ENCODE measurements around the gene NOSIP. TPM values are rescaled to one million over a fixed set of nuclear protein-coding genes. Genes with fewer than 3 reads are reported as not detected.
A peak's percentile ranks its signal among the peaks of the same experiment; 100 is the strongest.

NOSIP gene
- total RNA-seq, 1 donor from 2014 or later: 83.8 TPM

DNA sequence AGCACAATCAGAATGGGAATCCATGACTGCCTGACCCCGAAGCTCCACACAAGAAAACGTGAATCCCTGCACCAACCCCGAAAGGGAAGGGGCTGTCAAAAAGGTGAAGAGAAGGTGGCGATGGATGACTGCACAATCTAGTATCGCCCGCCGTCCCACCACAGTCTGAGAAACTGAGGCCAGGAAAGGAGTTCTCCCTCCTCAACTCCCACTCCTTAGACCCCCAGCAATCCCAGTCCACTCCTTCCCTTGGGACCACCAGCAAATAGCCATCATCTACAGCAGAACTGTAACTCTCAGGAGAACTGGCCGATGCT is 451 bp downstream of the NOSIP start:
- H4K20me1 ChIP-seq (ENCODE audit: insufficient read depth, low read length): peaks cover 22% of the 10 kb centered on the region
- TF ChIP-seq, protein P1, sequence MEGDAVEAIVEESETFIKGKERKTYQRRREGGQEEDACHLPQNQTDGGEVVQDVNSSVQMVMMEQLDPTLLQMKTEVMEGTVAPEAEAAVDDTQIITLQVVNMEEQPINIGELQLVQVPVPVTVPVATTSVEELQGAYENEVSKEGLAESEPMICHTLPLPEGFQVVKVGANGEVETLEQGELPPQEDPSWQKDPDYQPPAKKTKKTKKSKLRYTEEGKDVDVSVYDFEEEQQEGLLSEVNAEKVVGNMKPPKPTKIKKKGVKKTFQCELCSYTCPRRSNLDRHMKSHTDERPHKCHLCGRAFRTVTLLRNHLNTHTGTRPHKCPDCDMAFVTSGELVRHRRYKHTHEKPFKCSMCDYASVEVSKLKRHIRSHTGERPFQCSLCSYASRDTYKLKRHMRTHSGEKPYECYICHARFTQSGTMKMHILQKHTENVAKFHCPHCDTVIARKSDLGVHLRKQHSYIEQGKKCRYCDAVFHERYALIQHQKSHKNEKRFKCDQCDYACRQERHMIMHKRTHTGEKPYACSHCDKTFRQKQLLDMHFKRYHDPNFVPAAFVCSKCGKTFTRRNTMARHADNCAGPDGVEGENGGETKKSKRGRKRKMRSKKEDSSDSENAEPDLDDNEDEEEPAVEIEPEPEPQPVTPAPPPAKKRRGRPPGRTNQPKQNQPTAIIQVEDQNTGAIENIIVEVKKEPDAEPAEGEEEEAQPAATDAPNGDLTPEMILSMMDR (IDR thresholded peaks at IDR 0.05; ENCODE audit: insufficient read depth, low read depth, low read length): no peak
- no peak for TF ChIP-seq EZH2 (IDR thresholded peaks at IDR 0.05; ENCODE audit: insufficient read depth, low read length)
- DNase-seq (ENCODE audit: low read depth) (no peak), FAIRE-seq (no peak)
- peaks cover 7% of the 10 kb centered on the region for H3K4me1 ChIP-seq (ENCODE audit: insufficient read depth, low read length)
- H3K4me3 Mint-ChIP-seq (ENCODE audit: unreplicated experiment): peak overlapping the region; percentile 97
- H3K79me2 ChIP-seq (ENCODE audit: insufficient read depth, low read length): peaks cover 49% of the 10 kb centered on the region
- peak overlapping the region; percentile 92 for H3K4me2 ChIP-seq (ENCODE audit: low read length)
- peak overlapping the region; percentile 47 for H3K27ac ChIP-seq (ENCODE audit: low read depth, low read length)
- H3K9me3 Mint-ChIP-seq (ENCODE audit: unreplicated experiment): no peaks in the 10 kb centered on the region
- peak overlapping the region; percentile 97 for H3K4me3 ChIP-seq (ENCODE audit: insufficient read depth, low read depth, low read length)
- H2AFZ ChIP-seq (ENCODE audit: low read depth, low read length): peak overlapping the region; percentile 68
- H3K9ac ChIP-seq (ENCODE audit: low read length): peak overlapping the region; percentile 95
- H3K4me1 Mint-ChIP-seq (ENCODE audit: low read depth, unreplicated experiment): peaks cover 7% of the 10 kb centered on the region
- no peaks in the 10 kb centered on the region for H3K9me3 ChIP-seq (ENCODE audit: insufficient read depth, low read depth, low read length)
- H3K27ac Mint-ChIP-seq (ENCODE audit: unreplicated experiment): peak overlapping the region; percentile 95
- no peaks in the 10 kb centered on the region for H3K36me3 Mint-ChIP-seq (ENCODE audit: low read depth, unreplicated experiment)
- no peaks in the 10 kb centered on the region for H3K27me3 Mint-ChIP-seq (ENCODE audit: low read depth, unreplicated experiment)
- H3K27me3 ChIP-seq (ENCODE audit: insufficient read depth, low read length): no peaks in the 10 kb centered on the region
- H3K36me3 ChIP-seq (ENCODE audit: insufficient read depth, low read length): peaks cover 4% of the 10 kb centered on the region

DNA sequence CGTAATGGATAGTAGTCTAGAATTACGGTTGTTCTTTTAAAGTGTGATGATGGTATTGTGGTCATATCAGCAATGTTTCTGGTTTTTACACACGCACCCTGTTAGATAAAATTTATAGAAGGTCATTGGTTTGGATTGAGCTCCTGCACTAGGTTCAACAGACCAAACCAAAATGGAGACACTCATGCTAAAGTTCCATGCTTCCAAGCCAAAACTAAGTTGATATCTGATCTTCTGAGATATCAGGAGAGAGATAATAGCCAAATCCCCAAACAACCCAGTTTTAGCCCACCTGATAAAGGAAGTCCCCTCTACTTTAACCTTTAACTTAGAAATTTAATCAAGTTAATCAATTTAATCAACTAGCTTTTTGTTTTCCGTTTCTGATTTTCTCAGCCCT is 1.2 kb downstream of the NOSIP start:
- Histone ChIP-seq H3K9ac (ENCODE audit: low read length) (peak overlapping the region; percentile 95), H4K20me1 (ENCODE audit: insufficient read depth, low read length) (peaks cover 25% of the 10 kb centered on the region), H3K36me3 (ENCODE audit: insufficient read depth, low read length) (peaks cover 7% of the 10 kb centered on the region), H3K4me3 (ENCODE audit: insufficient read depth, low read depth, low read length) (peak overlapping the region; percentile 97), H2AFZ (ENCODE audit: low read depth, low read length) (no peak overlapping the region), H3K79me2 (ENCODE audit: insufficient read depth, low read length) (peaks cover 53% of the 10 kb centered on the region), H3K27me3 (ENCODE audit: insufficient read depth, low read length) (no peaks in the 10 kb centered on the region), H3K9me3 (ENCODE audit: insufficient read depth, low read depth, low read length) (no peaks in the 10 kb centered on the region), H3K27ac (ENCODE audit: low read depth, low read length) (no peak overlapping the region), H3K4me1 (ENCODE audit: insufficient read depth, low read length) (peaks cover 7% of the 10 kb centered on the region), H3K4me2 (ENCODE audit: low read length) (peak overlapping the region; percentile 92)
- no peaks in the 10 kb centered on the region for H3K36me3 Mint-ChIP-seq (ENCODE audit: low read depth, unreplicated experiment)
- H3K9me3 Mint-ChIP-seq (ENCODE audit: unreplicated experiment): no peaks in the 10 kb centered on the region
- H3K4me3 Mint-ChIP-seq (ENCODE audit: unreplicated experiment): peak overlapping the region; percentile 97
- TF ChIP-seq, protein P1 (IDR thresholded peaks at IDR 0.05; ENCODE audit: insufficient read depth, low read depth, low read length): no peak
- no peak for TF ChIP-seq EZH2 (IDR thresholded peaks at IDR 0.05; ENCODE audit: insufficient read depth, low read length)
- DNase-seq (ENCODE audit: low read depth): no peak
- no peaks in the 10 kb centered on the region for H3K27me3 Mint-ChIP-seq (ENCODE audit: low read depth, unreplicated experiment)
- H3K4me1 Mint-ChIP-seq (ENCODE audit: low read depth, unreplicated experiment): peaks cover 7% of the 10 kb centered on the region
- no peak overlapping the region for H3K27ac Mint-ChIP-seq (ENCODE audit: unreplicated experiment)
- no peak for FAIRE-seq

DNA sequence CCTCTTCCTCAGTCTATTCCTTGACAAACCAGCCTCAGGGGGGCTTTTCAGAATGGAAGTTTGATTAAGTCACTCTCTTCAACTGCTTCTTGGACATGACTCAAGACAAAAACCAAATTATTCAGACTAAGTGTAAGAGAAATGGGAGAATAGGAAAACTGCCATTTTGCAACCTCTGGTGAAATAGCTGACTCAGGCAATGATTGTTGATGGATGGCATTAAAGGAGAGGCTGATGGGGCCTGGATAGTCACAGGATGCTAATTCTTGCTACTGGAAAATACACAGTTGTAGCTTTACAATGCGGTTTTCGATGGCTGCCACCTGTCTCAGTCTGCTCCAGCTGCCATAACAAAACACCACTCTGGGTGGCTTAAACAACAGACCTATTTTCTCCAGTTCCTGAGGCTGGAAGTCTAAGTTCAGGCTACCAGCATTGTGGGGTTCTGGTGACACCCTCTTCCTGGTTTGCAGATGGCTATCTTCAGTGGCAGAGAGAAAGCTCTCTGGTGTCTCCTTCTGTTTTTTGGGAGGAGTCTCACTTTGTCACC is 6.1 kb downstream of the NOSIP start:
- Mint-ChIP-seq H3K4me3 (ENCODE audit: unreplicated experiment) (no peak overlapping the region), H3K4me1 (ENCODE audit: low read depth, unreplicated experiment) (peaks cover 7% of the 10 kb centered on the region), H3K9me3 (ENCODE audit: unreplicated experiment) (no peaks in the 10 kb centered on the region), H3K27ac (ENCODE audit: unreplicated experiment) (no peak overlapping the region), H3K36me3 (ENCODE audit: low read depth, unreplicated experiment) (peaks cover 3% of the 10 kb centered on the region), H3K27me3 (ENCODE audit: low read depth, unreplicated experiment) (no peaks in the 10 kb centered on the region)
- H3K79me2 ChIP-seq (ENCODE audit: insufficient read depth, low read length): peaks cover 76% of the 10 kb centered on the region
- FAIRE-seq (no peak), DNase-seq (ENCODE audit: low read depth) (no peak)
- peaks cover 44% of the 10 kb centered on the region for H4K20me1 ChIP-seq (ENCODE audit: insufficient read depth, low read length)
- H3K9me3 ChIP-seq (ENCODE audit: insufficient read depth, low read depth, low read length): no peaks in the 10 kb centered on the region
- peaks cover 4% of the 10 kb centered on the region for H3K4me1 ChIP-seq (ENCODE audit: insufficient read depth, low read length)
- peaks cover 9% of the 10 kb centered on the region for H3K36me3 ChIP-seq (ENCODE audit: insufficient read depth, low read length)
- H3K4me2 ChIP-seq (ENCODE audit: low read length): no peak overlapping the region
- H3K27me3 ChIP-seq (ENCODE audit: insufficient read depth, low read length): no peaks in the 10 kb centered on the region
- no peak overlapping the region for H3K4me3 ChIP-seq (ENCODE audit: insufficient read depth, low read depth, low read length)
- H3K9ac ChIP-seq (ENCODE audit: low read length): no peak overlapping the region
- no peak for TF ChIP-seq EZH2 (IDR thresholded peaks at IDR 0.05; ENCODE audit: insufficient read depth, low read length)
- TF ChIP-seq, protein P1 (IDR thresholded peaks at IDR 0.05; ENCODE audit: insufficient read depth, low read depth, low read length): no peak
- no peak overlapping the region for H3K27ac ChIP-seq (ENCODE audit: low read depth, low read length)
- no peak overlapping the region for H2AFZ ChIP-seq (ENCODE audit: low read depth, low read length)

Data from astrocyte (in vitro differentiated cells and primary cell).